Panc1 (cell line): ENCODE measurements around the gene SYT1. TPM values are rescaled to one million over a fixed set of nuclear protein-coding genes. Genes with fewer than 3 reads are reported as not detected.

ENCODE experiments used
- microRNA-seq: library from miRNA; unstranded; fragments of <30 nt; microRNA quantifications from one replicate; pipeline ENCODE4 v1.1.0, GENCODE V29; 2020; ENCODE audit not compliant: unreplicated experiment
- total RNA-seq: library from RNA; stranded (reverse); gene quantifications from one replicate; pipeline ENCODE4 v1.2.1, GENCODE V29; 2021; ENCODE audit not compliant: unreplicated experiment

Gene SYT1
- total RNA-seq, 1 experiment from 2014 or later, result 3.0 TPM

Small RNAs within 50 kb of the gene (microRNA-seq; reads per million reads assigned to microRNA genes)
- not detected for gene MIR1252
